Measurements from ENCODE around the gene ENPEP. TPM values are rescaled to one million over a fixed set of nuclear protein-coding genes. Genes with fewer than 3 reads are reported as not detected.

Gene ENPEP
- total RNA-seq, 1 experiment from 2014 or later, result 0.33 TPM

DNA sequence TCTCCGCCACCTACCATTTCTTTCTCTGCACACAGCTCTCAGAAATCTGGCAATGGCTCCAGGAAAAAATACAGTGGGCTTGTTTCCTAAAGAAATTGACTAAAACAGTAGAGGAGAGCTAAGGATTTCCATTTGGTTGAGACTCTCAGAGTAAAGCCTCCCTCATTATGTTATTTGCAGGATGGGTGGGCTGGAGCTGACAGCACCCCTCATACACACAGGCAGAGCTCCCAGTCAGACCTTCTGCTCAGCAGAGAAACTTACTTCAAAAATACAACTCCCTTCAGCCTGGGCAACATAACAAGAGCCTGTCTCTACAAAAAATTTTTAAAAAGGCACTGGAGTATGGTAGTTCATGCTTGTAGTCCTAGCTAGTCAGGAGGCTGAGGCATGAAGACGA is 44.9 kb downstream of the ENPEP start (continued):
- TF ChIP-seq CTCF (IDR thresholded peaks at IDR 0.05) (no peak), SP1 (CRISPR knock-in tag; conservative IDR thresholded peaks at IDR 0.05) (no peak), CREM (CRISPR knock-in tag; IDR thresholded peaks at IDR 0.05) (no peak), ZNF423 (CRISPR knock-in tag; IDR thresholded peaks at IDR 0.05) (no peak), CREB1 (CRISPR knock-in tag; IDR thresholded peaks at IDR 0.05) (no peak), ZNF219 (CRISPR knock-in tag; IDR thresholded peaks at IDR 0.05; ENCODE audit: borderline replicate concordance) (no peak)
- TF ChIP-seq, protein P1, sequence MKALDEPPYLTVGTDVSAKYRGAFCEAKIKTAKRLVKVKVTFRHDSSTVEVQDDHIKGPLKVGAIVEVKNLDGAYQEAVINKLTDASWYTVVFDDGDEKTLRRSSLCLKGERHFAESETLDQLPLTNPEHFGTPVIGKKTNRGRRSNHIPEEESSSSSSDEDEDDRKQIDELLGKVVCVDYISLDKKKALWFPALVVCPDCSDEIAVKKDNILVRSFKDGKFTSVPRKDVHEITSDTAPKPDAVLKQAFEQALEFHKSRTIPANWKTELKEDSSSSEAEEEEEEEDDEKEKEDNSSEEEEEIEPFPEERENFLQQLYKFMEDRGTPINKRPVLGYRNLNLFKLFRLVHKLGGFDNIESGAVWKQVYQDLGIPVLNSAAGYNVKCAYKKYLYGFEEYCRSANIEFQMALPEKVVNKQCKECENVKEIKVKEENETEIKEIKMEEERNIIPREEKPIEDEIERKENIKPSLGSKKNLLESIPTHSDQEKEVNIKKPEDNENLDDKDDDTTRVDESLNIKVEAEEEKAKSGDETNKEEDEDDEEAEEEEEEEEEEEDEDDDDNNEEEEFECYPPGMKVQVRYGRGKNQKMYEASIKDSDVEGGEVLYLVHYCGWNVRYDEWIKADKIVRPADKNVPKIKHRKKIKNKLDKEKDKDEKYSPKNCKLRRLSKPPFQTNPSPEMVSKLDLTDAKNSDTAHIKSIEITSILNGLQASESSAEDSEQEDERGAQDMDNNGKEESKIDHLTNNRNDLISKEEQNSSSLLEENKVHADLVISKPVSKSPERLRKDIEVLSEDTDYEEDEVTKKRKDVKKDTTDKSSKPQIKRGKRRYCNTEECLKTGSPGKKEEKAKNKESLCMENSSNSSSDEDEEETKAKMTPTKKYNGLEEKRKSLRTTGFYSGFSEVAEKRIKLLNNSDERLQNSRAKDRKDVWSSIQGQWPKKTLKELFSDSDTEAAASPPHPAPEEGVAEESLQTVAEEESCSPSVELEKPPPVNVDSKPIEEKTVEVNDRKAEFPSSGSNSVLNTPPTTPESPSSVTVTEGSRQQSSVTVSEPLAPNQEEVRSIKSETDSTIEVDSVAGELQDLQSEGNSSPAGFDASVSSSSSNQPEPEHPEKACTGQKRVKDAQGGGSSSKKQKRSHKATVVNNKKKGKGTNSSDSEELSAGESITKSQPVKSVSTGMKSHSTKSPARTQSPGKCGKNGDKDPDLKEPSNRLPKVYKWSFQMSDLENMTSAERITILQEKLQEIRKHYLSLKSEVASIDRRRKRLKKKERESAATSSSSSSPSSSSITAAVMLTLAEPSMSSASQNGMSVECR (CRISPR knock-in tag; IDR thresholded peaks at IDR 0.05; ENCODE audit: borderline replicate concordance), result no peak

GRCh38 chr4:110526589-110526988 is 50.6 kb downstream of the ENPEP start:
- Mint-ChIP-seq H3K9me3 (no peaks in the 10 kb centered on the region), H3K27ac (no peak overlapping the region), H3K4me1 (no peaks in the 10 kb centered on the region), H3K27me3 (ENCODE audit: low read depth) (no peaks in the 10 kb centered on the region; the same call in 1 of the 2 replicates), H3K4me3 (no peak overlapping the region), H3K36me3 (no peaks in the 10 kb centered on the region)
- TF ChIP-seq GABPB1 (CRISPR knock-in tag; IDR thresholded peaks at IDR 0.05) (no peak), ZNF425 (CRISPR knock-in tag; conservative IDR thresholded peaks at IDR 0.05) (no peak), TP53 (CRISPR knock-in tag; IDR thresholded peaks at IDR 0.05) (no peak), TEAD1 (CRISPR knock-in tag; IDR thresholded peaks at IDR 0.05) (no peak)
- TF ChIP-seq, protein P2, sequence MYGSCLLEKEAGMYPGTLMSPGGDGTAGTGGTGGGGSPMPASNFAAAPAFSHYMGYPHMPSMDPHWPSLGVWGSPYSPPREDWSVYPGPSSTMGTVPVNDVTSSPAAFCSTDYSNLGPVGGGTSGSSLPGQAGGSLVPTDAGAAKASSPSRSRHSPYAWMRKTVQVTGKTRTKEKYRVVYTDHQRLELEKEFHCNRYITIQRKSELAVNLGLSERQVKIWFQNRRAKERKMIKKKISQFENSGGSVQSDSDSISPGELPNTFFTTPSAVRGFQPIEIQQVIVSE (CRISPR knock-in tag; IDR thresholded peaks at IDR 0.05; ENCODE audit: borderline replicate concordance), result no peak
- CTCF ChIA-PET, result no interaction called here
- DNase-seq (ENCODE audit: low spot score) (no peak), ATAC-seq (no peak)
- POLR2A ChIA-PET, result no interaction called here

GRCh38 chr4:110527156-110527555 is 51.2 kb downstream of the ENPEP start:
- ATAC-seq, result no peak
- ChIA-PET CTCF (no interaction called here), POLR2A (no interaction called here)
- no peak overlapping the region for H3K27ac Mint-ChIP-seq
- DNase-seq (ENCODE audit: low spot score), result no peak
- H3K4me1 Mint-ChIP-seq, result no peaks in the 10 kb centered on the region
- TF ChIP-seq ZNF232 (CRISPR knock-in tag; IDR thresholded peaks at IDR 0.05) (no peak), CBFB (CRISPR knock-in tag; IDR thresholded peaks at IDR 0.05; ENCODE audit: low read depth) (no peak)
- TF ChIP-seq, protein P3, sequence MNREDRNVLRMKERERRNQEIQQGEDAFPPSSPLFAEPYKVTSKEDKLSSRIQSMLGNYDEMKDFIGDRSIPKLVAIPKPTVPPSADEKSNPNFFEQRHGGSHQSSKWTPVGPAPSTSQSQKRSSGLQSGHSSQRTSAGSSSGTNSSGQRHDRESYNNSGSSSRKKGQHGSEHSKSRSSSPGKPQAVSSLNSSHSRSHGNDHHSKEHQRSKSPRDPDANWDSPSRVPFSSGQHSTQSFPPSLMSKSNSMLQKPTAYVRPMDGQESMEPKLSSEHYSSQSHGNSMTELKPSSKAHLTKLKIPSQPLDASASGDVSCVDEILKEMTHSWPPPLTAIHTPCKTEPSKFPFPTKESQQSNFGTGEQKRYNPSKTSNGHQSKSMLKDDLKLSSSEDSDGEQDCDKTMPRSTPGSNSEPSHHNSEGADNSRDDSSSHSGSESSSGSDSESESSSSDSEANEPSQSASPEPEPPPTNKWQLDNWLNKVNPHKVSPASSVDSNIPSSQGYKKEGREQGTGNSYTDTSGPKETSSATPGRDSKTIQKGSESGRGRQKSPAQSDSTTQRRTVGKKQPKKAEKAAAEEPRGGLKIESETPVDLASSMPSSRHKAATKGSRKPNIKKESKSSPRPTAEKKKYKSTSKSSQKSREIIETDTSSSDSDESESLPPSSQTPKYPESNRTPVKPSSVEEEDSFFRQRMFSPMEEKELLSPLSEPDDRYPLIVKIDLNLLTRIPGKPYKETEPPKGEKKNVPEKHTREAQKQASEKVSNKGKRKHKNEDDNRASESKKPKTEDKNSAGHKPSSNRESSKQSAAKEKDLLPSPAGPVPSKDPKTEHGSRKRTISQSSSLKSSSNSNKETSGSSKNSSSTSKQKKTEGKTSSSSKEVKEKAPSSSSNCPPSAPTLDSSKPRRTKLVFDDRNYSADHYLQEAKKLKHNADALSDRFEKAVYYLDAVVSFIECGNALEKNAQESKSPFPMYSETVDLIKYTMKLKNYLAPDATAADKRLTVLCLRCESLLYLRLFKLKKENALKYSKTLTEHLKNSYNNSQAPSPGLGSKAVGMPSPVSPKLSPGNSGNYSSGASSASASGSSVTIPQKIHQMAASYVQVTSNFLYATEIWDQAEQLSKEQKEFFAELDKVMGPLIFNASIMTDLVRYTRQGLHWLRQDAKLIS (CRISPR knock-in tag; IDR thresholded peaks at IDR 0.05; ENCODE audit: borderline replicate concordance), result no peak
- no peaks in the 10 kb centered on the region for H3K9me3 Mint-ChIP-seq
- H3K36me3 Mint-ChIP-seq, result no peaks in the 10 kb centered on the region
- no peak overlapping the region for H3K4me3 Mint-ChIP-seq
- no peaks in the 10 kb centered on the region; the same call in 1 of the 2 replicates for H3K27me3 Mint-ChIP-seq (ENCODE audit: low read depth)

All from WTC11 (cell line).